Measurements from ENCODE around the gene NEMF. TPM values are rescaled to one million over a fixed set of nuclear protein-coding genes. Genes with fewer than 3 reads are reported as not detected.

The NEMF gene
- total RNA-seq, 1 donor from 2014 or later: 94.9 TPM

DNA sequence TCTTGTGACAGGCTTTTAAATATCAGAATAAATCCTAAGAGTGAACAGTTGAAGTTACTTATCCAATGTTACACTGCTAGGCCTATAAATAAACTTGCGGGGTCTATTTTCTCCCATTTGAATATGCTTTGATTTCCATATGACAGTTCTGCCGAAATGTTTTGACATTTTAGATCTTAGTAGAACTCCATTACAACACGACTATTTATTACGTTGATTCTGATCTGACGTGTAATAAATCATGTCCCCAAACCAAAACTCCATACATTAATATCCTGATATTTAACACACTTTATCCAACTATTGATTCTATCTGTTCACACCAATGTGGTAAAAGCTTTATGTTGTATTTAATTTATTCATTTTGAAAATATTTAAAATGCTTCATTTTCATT lies 16.1 kb upstream of the NEMF start:
- no peaks in the 10 kb centered on the region for H3K27me3 Mint-ChIP-seq (ENCODE audit: low read depth)
- DNase-seq (ENCODE audit: low spot score in 2 of 2, unreplicated experiment in 2 of 2): no peak
- H3K9me3 Mint-ChIP-seq: no peaks in the 10 kb centered on the region
- H3K4me3 Mint-ChIP-seq: peak overlapping the region; percentile 79
- H3K4me1 Mint-ChIP-seq: peaks cover 12% of the 10 kb centered on the region
- peak overlapping the region; percentile 84 for H3K27ac Mint-ChIP-seq
- TF ChIP-seq, protein P1, sequence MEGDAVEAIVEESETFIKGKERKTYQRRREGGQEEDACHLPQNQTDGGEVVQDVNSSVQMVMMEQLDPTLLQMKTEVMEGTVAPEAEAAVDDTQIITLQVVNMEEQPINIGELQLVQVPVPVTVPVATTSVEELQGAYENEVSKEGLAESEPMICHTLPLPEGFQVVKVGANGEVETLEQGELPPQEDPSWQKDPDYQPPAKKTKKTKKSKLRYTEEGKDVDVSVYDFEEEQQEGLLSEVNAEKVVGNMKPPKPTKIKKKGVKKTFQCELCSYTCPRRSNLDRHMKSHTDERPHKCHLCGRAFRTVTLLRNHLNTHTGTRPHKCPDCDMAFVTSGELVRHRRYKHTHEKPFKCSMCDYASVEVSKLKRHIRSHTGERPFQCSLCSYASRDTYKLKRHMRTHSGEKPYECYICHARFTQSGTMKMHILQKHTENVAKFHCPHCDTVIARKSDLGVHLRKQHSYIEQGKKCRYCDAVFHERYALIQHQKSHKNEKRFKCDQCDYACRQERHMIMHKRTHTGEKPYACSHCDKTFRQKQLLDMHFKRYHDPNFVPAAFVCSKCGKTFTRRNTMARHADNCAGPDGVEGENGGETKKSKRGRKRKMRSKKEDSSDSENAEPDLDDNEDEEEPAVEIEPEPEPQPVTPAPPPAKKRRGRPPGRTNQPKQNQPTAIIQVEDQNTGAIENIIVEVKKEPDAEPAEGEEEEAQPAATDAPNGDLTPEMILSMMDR (IDR thresholded peaks at IDR 0.05; ENCODE audit: unreplicated experiment): no peak
- no peaks in the 10 kb centered on the region for H3K36me3 Mint-ChIP-seq

- TF ChIP-seq, protein P1 (IDR thresholded peaks at IDR 0.05; ENCODE audit: unreplicated experiment): no peak
- H3K36me3 Mint-ChIP-seq: no peaks in the 10 kb centered on the region
- H3K27me3 Mint-ChIP-seq (ENCODE audit: low read depth): no peaks in the 10 kb centered on the region
- DNase-seq (ENCODE audit: low spot score in 2 of 2, unreplicated experiment in 2 of 2): peak; percentile 86 to 94
- H3K27ac Mint-ChIP-seq: peak overlapping the region; percentile 95
- no peaks in the 10 kb centered on the region for H3K9me3 Mint-ChIP-seq
- peaks cover 12% of the 10 kb centered on the region for H3K4me1 Mint-ChIP-seq
- H3K4me3 Mint-ChIP-seq: peak overlapping the region; percentile 79
Observed at GRCh38 chr14:49867831-49868719, 15.5 kb upstream of the NEMF start.

- peak; percentile 33 to 78 for DNase-seq (ENCODE audit: low spot score in 2 of 2, unreplicated experiment in 2 of 2)
Observed at GRCh38 chr14:49865431-49865859, 12.9 kb upstream of the NEMF start.

DNA sequence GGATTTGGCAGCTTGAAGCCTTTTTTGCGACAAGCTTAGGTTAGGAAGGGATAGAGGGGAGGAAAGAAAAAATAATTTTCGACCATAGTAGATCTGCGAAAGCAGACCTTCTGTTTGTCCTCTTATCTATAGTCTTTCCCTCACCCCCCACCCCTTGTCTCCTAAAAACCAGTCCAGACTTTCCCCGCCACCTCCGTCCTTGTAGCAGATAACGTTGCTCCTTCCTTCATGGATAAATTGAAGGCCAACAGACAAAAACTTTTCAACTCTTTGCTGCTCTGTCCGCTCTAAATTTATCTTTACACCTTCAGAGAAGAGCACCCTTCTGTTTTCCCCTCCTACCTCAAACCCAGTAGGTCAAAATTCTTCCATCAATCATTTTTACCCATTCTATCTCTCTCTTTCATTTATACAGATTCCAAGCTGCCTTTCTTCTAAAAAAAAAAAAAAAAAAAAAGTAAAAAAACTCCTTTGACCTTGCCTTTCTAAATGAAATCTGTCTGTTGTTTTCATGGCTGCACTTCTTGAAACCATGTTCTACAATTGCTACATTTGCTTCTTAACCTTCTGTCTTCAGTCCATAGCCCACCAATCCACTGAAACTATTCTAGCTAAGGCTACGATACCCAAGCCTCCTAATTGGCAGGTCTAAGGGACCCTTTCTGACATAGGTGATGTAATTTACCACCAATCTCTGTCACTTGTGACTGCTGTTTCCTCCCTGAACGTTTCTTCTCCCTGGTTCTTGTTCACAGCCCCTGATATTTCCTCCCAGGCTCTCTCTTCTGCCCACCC lies 11.1 kb upstream of the NEMF start:
- Mint-ChIP-seq H3K27ac (no peak overlapping the region), H3K36me3 (no peaks in the 10 kb centered on the region), H3K4me1 (peaks cover 22% of the 10 kb centered on the region), H3K27me3 (ENCODE audit: low read depth) (no peaks in the 10 kb centered on the region), H3K9me3 (no peaks in the 10 kb centered on the region), H3K4me3 (no peak overlapping the region)
- no peak for DNase-seq (ENCODE audit: low spot score in 2 of 2, unreplicated experiment in 2 of 2)
- TF ChIP-seq, protein P1 (IDR thresholded peaks at IDR 0.05; ENCODE audit: unreplicated experiment): no peak

More at GRCh38 chr14:49865431-49865859, 12.9 kb upstream of the NEMF start:
- Mint-ChIP-seq H3K27me3 (ENCODE audit: low read depth) (no peaks in the 10 kb centered on the region), H3K27ac (no peak overlapping the region), H3K4me1 (peaks cover 21% of the 10 kb centered on the region), H3K36me3 (no peaks in the 10 kb centered on the region), H3K4me3 (no peak overlapping the region), H3K9me3 (no peaks in the 10 kb centered on the region)
- TF ChIP-seq, protein P1 (IDR thresholded peaks at IDR 0.05; ENCODE audit: unreplicated experiment): peak; percentile 70

- Mint-ChIP-seq H3K4me3 (no peak overlapping the region), H3K4me1 (peaks cover 11% of the 10 kb centered on the region), H3K36me3 (no peaks in the 10 kb centered on the region), H3K27ac (no peak overlapping the region), H3K9me3 (no peaks in the 10 kb centered on the region), H3K27me3 (ENCODE audit: low read depth) (no peaks in the 10 kb centered on the region)
- TF ChIP-seq, protein P1 (IDR thresholded peaks at IDR 0.05; ENCODE audit: unreplicated experiment): peak; percentile 98
- peak; percentile 67 to 91 for DNase-seq (ENCODE audit: low spot score in 2 of 2, unreplicated experiment in 2 of 2)
Observed at GRCh38 chr14:49862089-49862673, 9.6 kb upstream of the NEMF start.
